H9 (cell line): Measurements from ENCODE around the gene POLR2H. TPM values are rescaled to one million over a fixed set of nuclear protein-coding genes. Genes with fewer than 3 reads are reported as not detected.

Experiments used
- DNase-seq: peaks from one replicate; pipeline ENCODE4 v3.0.0-alpha.2; 2017
- H2AFZ ChIP-seq: one replicate; pipeline ENCODE4 v1.6.1; 2013; ENCODE audit warnings: mild to moderate bottlenecking, low read length, control low read depth, moderate library complexity
- H2AK5ac ChIP-seq: 2 replicates; pipeline ENCODE4 v1.6.1; 2013; ENCODE audit warnings: low read length, control low read depth, mixed read lengths; ENCODE audit not compliant: insufficient read length
- H2BK120ac ChIP-seq: one replicate; pipeline ENCODE4 v1.6.1; 2013; ENCODE audit warnings: low read depth, mild to moderate bottlenecking, low read length, control low read depth, inconsistent platforms; ENCODE audit not compliant: poor library complexity, severe bottlenecking
- H2BK12ac ChIP-seq: 2 replicates; pipeline ENCODE4 v1.6.1; 2013; ENCODE audit warnings: low read length, control low read depth, mixed read lengths, low read depth; ENCODE audit not compliant: insufficient read length
- H2BK15ac ChIP-seq: 2 replicates; pipeline ENCODE4 v1.6.1; 2013; ENCODE audit warnings: low read depth, low read length, control low read depth
- H2BK20ac ChIP-seq: one replicate; pipeline ENCODE4 v1.6.1; 2013; ENCODE audit warnings: low read depth, mild to moderate bottlenecking, low read length, control low read depth, inconsistent platforms; ENCODE audit not compliant: poor library complexity, severe bottlenecking
- H2BK5ac ChIP-seq: 2 replicates; pipeline ENCODE4 v1.6.1; 2013; ENCODE audit warnings: low read length, control low read depth, mixed read lengths; ENCODE audit not compliant: insufficient read length
- H3K14ac ChIP-seq: 2 replicates; pipeline ENCODE4 v1.6.1; 2013; ENCODE audit warnings: low read length, control low read depth; ENCODE audit not compliant: insufficient read depth
- H3K18ac ChIP-seq: 2 replicates; pipeline ENCODE4 v1.6.1; 2013; ENCODE audit warnings: low read depth, mild to moderate bottlenecking, mixed read lengths, low read length, control low read depth; ENCODE audit not compliant: insufficient read length
- H3K23ac ChIP-seq: 2 replicates; pipeline ENCODE4 v1.6.1; 2013; ENCODE audit warnings: low read length, control low read depth, mixed read lengths, low read depth; ENCODE audit not compliant: insufficient read length
- H3K23me2 ChIP-seq: 2 replicates; pipeline ENCODE4 v1.6.1; 2013; ENCODE audit warnings: low read depth, mild to moderate bottlenecking, mixed read lengths, low read length, control low read depth; ENCODE audit not compliant: insufficient read length, poor library complexity, severe bottlenecking
- H3K27ac ChIP-seq: 2 replicates; pipeline ENCODE4 v1.5.1; 2013; ENCODE audit warnings: low read length, control low read depth, mixed read lengths, low read depth; ENCODE audit not compliant: insufficient read length
- H3K27me3 ChIP-seq: 2 replicates; pipeline ENCODE4 v1.6.1; 2013; ENCODE audit warnings: low read length, control low read depth, inconsistent platforms; ENCODE audit not compliant: insufficient read depth
- H3K4ac ChIP-seq: 2 replicates; pipeline ENCODE4 v1.6.1; 2013; ENCODE audit warnings: low read depth, mild to moderate bottlenecking, control low read depth, inconsistent platforms, low read length, moderate library complexity
- H3K4me1 ChIP-seq: 2 replicates; pipeline ENCODE4 v1.6.1; 2013; ENCODE audit warnings: low read length, control low read depth, inconsistent platforms; ENCODE audit not compliant: insufficient read depth
- H3K4me2 ChIP-seq: 2 replicates; pipeline ENCODE4 v1.6.1; 2013; ENCODE audit warnings: low read length, control low read depth, mixed read lengths; ENCODE audit not compliant: insufficient read length, insufficient read depth
- H3K56ac ChIP-seq: 2 replicates; pipeline ENCODE4 v1.6.1; 2013; ENCODE audit warnings: low read depth, mild to moderate bottlenecking, mixed read lengths, low read length, control low read depth; ENCODE audit not compliant: insufficient read length
- H3K79me1 ChIP-seq: 2 replicates; pipeline ENCODE4 v1.6.1; 2013; ENCODE audit warnings: low read depth, mild to moderate bottlenecking, moderate library complexity, low read length, control low read depth, inconsistent platforms; ENCODE audit not compliant: insufficient read depth, poor library complexity, severe bottlenecking
- H3K79me2 ChIP-seq: 2 replicates; pipeline ENCODE4 v1.6.1; 2013; ENCODE audit warnings: low read length, control low read depth, inconsistent platforms; ENCODE audit not compliant: insufficient read depth
- H3K9ac ChIP-seq: 2 replicates; pipeline ENCODE4 v1.6.1; 2013; ENCODE audit warnings: low read length, control low read depth, mixed read lengths; ENCODE audit not compliant: insufficient read length; ENCODE audit errors: extremely low read depth
- H3K9me3 ChIP-seq: one replicate; pipeline ENCODE4 v1.6.1; 2013; ENCODE audit warnings: low read depth, low read length, inconsistent platforms; ENCODE audit not compliant: control insufficient read depth
- H3T11ph ChIP-seq: one replicate; pipeline ENCODE4 v1.6.1; 2013; ENCODE audit warnings: mild to moderate bottlenecking, low read length, control low read depth, inconsistent platforms
- H4K20me1 ChIP-seq: one replicate; pipeline ENCODE4 v1.6.1; 2013; ENCODE audit not compliant: control insufficient read depth, insufficient read length, insufficient read depth
- H4K5ac ChIP-seq: 2 replicates; pipeline ENCODE4 v1.6.1; 2013; ENCODE audit warnings: low read depth, mild to moderate bottlenecking, mixed read lengths, low read length, control low read depth; ENCODE audit not compliant: insufficient read length
- H4K8ac ChIP-seq: replicated peaks from 2 replicates; pipeline ENCODE4 v1.6.1; 2013; ENCODE audit warnings: low read length, control low read depth, mixed read lengths, low read depth; ENCODE audit not compliant: insufficient read length
- H4K91ac ChIP-seq: 2 replicates; pipeline ENCODE4 v1.6.1; 2013; ENCODE audit warnings: low read depth, mild to moderate bottlenecking, moderate library complexity, mixed read lengths, low read length, control low read depth; ENCODE audit not compliant: insufficient read length
- H3K27ac Mint-ChIP-seq, 3 experiments: 2 replicates in 2 of 3; 3 replicates in 1 of 3; pipeline ENCODE4 v1.8.0; 2020 to 2021; ENCODE audit warnings: mixed read lengths in 3 of 3, mild to moderate bottlenecking in 1 of 3, moderate library complexity in 1 of 3
- H3K27me3 Mint-ChIP-seq: 2 replicates; pipeline ENCODE4 v1.8.0; 2021; ENCODE audit warnings: low read depth, mild to moderate bottlenecking, moderate library complexity, mixed read lengths
- H3K36me3 Mint-ChIP-seq, 3 experiments: 2 replicates in 2 of 3; 3 replicates in 1 of 3; pipeline ENCODE4 v1.8.0; 2020 to 2021; ENCODE audit warnings: low read depth in 3 of 3, mixed read lengths in 3 of 3; ENCODE audit not compliant: insufficient read depth in 1 of 3
- H3K4me1 Mint-ChIP-seq, 2 experiments: 2 replicates each; pipeline ENCODE4 v1.8.0; 2020; ENCODE audit warnings: mixed read lengths in 2 of 2
- H3K4me3 Mint-ChIP-seq, 2 experiments: 2 replicates in 1 of 2; 3 replicates in 1 of 2; pipeline ENCODE4 v1.8.0; 2020 to 2021; ENCODE audit warnings: mild to moderate bottlenecking in 2 of 2, mixed read lengths in 2 of 2, moderate library complexity in 1 of 2
- H3K9me3 Mint-ChIP-seq, 2 experiments: 2 replicates in 1 of 2; 3 replicates in 1 of 2; pipeline ENCODE4 v1.8.0; 2020; ENCODE audit warnings: mild to moderate bottlenecking in 2 of 2, mixed read lengths in 2 of 2, moderate library complexity in 1 of 2
- WGBS: extraction: QIAGEN DNeasy Blood & Tissue Kit; methylation state at CpG from one replicate; pipeline ENCODE4 v1.1.7; 2013; ENCODE audit warnings: missing lambda C conversion rate, low lambda C conversion rate, mixed read lengths; ENCODE audit not compliant: insufficient read length; ENCODE audit errors: extremely low coverage; 5-methylcytosine and 5-hydroxymethylcytosine counted together
- total RNA-seq: library from RNA; stranded (reverse); gene quantifications from 2 replicates; pipeline ENCODE4 v1.2.1, GENCODE V29; 2021
- TF ChIP-seq, protein P1 (sequence below): fragments of 200-600 bp; sonication (generic); conservative IDR thresholded peaks from 3 replicates; pipeline ENCODE4 v1.8.0; 2021; ENCODE audit warnings: antibody characterized with exemption, mild to moderate bottlenecking

Gene POLR2H
- total RNA-seq, 1 experiment from 2014 or later = 115 TPM

DNA sequence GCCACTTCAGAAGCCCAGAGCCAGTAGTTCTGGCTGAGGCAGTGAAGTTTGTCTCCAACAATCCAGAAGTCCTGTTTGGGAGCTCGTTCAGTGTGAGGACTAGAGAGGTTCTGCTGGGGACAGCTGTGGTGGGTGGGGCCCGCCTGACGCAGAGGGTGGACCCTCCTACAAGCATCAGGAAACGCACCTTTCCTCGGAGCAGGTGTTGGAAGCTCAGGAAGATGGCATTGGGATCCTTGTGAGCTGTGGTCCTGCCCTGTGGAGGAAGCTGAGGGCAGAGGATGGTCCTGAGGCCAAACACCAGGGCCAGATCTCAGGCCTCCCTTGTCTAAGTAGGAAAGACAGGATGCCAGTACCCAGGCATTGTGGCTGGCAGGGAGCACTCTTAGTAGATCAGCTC is 11.4 kb downstream of the POLR2H start:
- H2BK5ac ChIP-seq = no peak overlapping the region
- H4K91ac ChIP-seq = no peak overlapping the region
- no peak overlapping the region for H2BK20ac ChIP-seq
- no peak overlapping the region for H2AFZ ChIP-seq
- H3K14ac ChIP-seq = no peak overlapping the region
- Mint-ChIP-seq H3K4me1 (peaks cover 28 to 36% of the 10 kb centered on the region in 2 experiments), H3K4me3 (no peak overlapping the region), H3K36me3 (peaks cover 10 to 25% (median 22%) of the 10 kb centered on the region in 3 experiments), H3K27me3 (peaks cover 45% of the 10 kb centered on the region), H3K9me3 (no peaks in the 10 kb centered on the region), H3K27ac (no peak overlapping the region)
- no peaks in the 10 kb centered on the region for H3K79me1 ChIP-seq
- no peaks in the 10 kb centered on the region for H3K23me2 ChIP-seq
- no peak overlapping the region for H2BK120ac ChIP-seq
- no peaks in the 10 kb centered on the region for H4K20me1 ChIP-seq
- no peak overlapping the region for H4K5ac ChIP-seq
- H3K79me2 ChIP-seq = no peaks in the 10 kb centered on the region
- H3T11ph ChIP-seq = no peak overlapping the region
- H3K9me3 ChIP-seq = no peaks in the 10 kb centered on the region
- H3K56ac ChIP-seq = no peak overlapping the region
- DNase-seq = no peak
- no peak overlapping the region for H3K4me2 ChIP-seq
- no peak overlapping the region for H3K23ac ChIP-seq
- H3K27ac ChIP-seq = no peak overlapping the region
- H2BK15ac ChIP-seq = no peak overlapping the region
- H4K8ac ChIP-seq = no peak overlapping the region
- no peak overlapping the region for H3K18ac ChIP-seq
- H2BK12ac ChIP-seq = no peak overlapping the region
- no peak overlapping the region for H3K9ac ChIP-seq
- H3K4me1 ChIP-seq = peaks cover 8% of the 10 kb centered on the region; the same call in 1 of the 2 replicates
- H2AK5ac ChIP-seq = no peak overlapping the region
- no peak overlapping the region for H3K4ac ChIP-seq
- TF ChIP-seq, protein P1, sequence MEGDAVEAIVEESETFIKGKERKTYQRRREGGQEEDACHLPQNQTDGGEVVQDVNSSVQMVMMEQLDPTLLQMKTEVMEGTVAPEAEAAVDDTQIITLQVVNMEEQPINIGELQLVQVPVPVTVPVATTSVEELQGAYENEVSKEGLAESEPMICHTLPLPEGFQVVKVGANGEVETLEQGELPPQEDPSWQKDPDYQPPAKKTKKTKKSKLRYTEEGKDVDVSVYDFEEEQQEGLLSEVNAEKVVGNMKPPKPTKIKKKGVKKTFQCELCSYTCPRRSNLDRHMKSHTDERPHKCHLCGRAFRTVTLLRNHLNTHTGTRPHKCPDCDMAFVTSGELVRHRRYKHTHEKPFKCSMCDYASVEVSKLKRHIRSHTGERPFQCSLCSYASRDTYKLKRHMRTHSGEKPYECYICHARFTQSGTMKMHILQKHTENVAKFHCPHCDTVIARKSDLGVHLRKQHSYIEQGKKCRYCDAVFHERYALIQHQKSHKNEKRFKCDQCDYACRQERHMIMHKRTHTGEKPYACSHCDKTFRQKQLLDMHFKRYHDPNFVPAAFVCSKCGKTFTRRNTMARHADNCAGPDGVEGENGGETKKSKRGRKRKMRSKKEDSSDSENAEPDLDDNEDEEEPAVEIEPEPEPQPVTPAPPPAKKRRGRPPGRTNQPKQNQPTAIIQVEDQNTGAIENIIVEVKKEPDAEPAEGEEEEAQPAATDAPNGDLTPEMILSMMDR = no peak
- WGBS = no CpG with 5 or more reads among the region's 5 CpGs
- H3K27me3 ChIP-seq = no peaks in the 10 kb centered on the region; the same call in 1 of the 2 replicates
